CD4-positive, alpha-beta T cell treated with Interleukin-1 beta for 1 hour (primary cell): ENCODE data around the gene ANKRD24.
"Not testable (repeated sequence)": the region's sequence is repeated elsewhere in the genome, so short reads cannot be mapped to it uniquely, and the experiment has no call there.

Experiments
- DNase-seq, 2 donors: peaks; one replicate each; pipeline ENCODE4 v3.0.0-alpha.2; 2020 to 2022

Gene ANKRD24

GRCh38 chr19:4182084-4182810 lies at the start of gene ANKRD24, which contains the start of gene SIRT6:
TSS of gene ANKRD24 (plus strand) at chr19:4182689. CDS start at chr19:4186426, 3,737 bp downstream.
TSS of gene SIRT6 (minus strand) at chr19:4182563. CDS start at chr19:4182539, 24 bp downstream.
- DNase-seq: peak; percentile 97

DNA sequence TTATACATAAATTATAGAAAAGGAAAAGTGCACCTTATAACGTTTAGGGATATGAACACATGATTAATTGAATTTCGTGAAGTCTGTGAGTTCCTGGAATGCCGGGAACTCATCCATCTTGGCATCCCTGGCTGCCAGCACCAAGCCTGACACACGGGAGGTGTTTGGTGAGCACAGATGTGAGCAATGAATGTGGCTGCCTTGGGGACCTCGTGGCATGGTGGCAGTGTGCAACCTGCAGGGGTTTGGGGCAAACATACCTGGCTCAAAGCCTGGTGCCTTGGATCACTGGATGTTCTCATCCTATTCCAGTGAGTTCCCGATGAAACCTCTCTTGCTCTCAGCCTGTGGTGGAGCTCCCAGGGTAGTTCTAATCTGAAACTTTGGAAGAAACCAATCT lies 48.1 kb upstream of the ANKRD24 start:
- no peak for DNase-seq

- DNase-seq: not testable (repeated sequence)
Measured at GRCh38 chr19:4135386-4135785, 47.1 kb upstream of the ANKRD24 start.

DNA sequence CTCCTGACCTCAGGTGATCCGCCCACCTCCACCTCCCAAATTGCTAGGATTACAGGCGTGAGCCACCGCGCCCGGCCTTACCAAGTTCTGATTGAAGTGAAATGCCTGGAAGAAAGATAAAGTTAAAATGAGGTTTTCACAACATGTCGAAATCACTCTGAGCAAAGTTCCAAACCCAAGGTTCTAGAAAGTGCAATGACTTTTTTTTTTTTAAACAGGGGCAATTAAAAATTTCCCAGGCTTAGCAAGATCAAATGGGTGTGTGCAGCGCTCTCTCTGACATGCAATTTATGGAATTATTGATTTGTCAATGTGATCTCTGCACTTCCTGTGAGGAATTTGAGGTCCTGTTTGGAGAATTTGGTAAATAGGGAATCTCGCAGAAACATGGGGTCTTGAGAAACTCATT lies 45.8 kb upstream of the ANKRD24 start:
- no peak for DNase-seq

- no peak for DNase-seq
Measured at GRCh38 chr19:4138445-4138844, 44.0 kb upstream of the ANKRD24 start.

DNA sequence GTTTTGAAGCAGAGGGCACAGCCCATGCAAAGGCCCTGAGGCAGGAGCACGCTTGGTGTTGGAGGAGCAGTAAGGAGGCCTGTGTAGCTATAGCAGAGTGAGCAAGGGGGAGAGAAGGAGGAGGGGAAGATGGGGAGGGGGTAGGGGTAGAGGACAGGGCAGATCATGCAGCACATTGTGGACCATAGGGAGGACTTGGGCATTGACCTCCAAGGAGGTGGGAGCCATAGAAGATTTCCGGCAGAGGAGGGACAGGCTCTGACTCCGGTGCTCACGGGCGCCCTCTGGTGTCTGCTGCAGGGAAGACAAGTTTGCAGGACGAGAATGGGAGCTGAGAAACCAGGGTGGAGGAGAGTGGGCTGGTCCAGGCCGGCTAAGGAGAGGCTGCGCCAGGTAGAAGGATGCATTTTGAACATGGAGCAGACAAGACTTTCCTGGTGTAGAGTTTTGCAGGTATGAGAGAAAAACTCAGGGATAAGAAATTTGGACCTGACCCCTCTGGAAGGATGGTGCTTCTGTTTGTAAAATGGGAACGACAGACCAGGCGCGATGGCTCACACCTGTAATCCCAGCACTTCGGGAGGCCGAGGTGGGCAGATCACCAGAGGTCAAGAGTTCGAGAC lies 42.8 kb upstream of the ANKRD24 start:
- DNase-seq: peak; percentile 80 to 86

DNA sequence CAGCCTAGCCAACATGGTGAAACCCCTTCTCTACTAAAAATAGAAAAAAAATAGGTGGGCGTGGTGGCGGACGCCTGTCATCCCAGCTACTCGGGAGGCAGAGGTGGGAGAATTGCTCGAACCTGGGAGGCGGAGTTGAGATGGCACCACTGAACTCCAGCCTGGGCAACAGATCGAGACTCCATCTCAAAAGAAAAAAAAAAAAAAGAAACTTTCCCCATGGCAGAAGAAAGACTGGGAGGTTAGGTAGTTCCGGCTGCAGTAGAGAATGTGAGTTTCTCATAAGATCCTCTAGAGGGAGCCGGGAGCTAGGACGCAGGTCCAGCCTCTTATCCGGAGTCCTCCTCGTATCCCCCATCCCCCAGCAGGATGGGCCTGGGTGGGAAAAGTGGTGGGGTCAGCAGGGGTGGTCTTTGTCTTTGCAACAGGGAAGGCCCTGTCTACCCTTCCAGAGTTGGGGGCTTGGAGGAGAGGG lies 42.2 kb upstream of the ANKRD24 start:
- peak; percentile 27 to 47 for DNase-seq

GRCh38 chr19:4142916-4143315 lies 39.6 kb upstream of the ANKRD24 start:
- not testable (repeated sequence) for DNase-seq

- DNase-seq: no peak
Measured at GRCh38 chr19:4144666-4145249, 37.7 kb upstream of the ANKRD24 start.

- no peak for DNase-seq
Measured at GRCh38 chr19:4149518-4150288, 32.8 kb upstream of the ANKRD24 start.

GRCh38 chr19:4151623-4152022 lies 30.9 kb upstream of the ANKRD24 start:
- DNase-seq: no peak

DNA sequence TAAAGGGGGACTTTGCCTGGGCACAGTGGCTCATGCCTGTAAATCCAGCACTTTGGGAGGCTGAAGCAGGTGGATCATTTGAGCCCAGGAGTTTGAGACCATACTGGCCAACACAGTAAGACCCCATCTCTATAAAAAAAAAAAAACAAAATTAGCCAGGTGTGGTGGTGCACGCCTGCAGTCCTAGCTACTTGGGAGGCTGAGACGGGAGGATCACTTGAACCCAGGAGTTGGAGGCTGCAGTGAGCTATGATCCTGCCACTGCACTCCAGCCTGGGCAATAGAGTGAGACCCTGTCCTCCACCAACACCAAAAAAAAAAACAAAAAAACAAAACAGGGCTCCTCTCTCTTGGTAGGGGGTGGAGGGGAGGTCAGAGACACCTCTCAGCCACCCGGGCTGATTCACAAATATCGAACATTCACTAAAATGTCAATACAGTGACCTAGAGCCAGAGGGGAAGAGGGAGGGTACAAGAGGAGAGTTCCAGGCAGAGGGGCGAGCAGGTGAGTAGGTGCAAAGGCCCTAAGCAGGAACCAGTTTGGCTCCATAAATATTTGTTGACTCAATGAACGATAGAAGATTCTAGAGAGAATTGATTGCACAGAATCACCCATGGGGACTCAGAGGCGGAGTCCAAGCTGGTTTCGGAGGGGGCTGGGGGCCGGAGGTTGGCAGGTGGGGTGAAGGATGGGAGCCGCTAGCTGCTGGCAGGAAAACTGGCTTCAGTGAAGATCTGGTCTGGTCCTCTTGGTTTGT lies 30.1 kb upstream of the ANKRD24 start:
- DNase-seq: no peak

DNA sequence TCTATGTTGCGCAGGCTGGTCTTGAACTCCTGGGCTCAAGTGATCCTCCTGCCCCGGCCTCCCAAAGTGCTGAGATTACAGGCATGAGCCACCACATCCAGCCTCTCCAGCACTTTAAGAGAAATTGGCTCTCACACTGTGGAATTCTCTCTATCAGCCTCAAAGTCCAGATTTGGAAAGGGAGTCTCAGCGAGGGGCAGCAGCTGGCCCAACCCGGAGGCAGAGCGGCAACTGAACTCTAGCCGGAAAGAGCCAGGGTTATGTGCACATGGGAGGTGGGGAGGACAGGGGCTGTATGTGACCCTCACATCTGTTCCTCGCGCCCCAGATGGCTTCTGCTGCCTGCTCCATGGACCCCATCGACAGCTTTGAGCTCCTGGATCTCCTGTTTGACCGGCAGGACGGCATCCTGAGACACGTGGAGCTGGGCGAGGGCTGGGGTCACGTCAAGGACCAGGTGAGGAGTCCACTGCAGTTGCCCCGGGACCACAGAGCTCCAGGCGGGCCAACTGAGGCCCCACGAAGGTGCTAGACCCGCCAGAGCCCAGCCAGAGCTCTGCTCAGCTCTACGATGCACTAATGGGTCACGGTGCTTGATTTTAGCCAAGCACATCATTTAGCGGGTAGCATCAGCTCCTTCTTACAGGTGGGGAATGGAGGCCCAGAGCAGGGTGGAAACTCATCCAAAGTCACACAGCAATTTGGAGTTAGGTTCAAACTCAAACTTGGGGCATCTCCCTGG lies 27.7 kb upstream of the ANKRD24 start:
- DNase-seq: no peak

DNA sequence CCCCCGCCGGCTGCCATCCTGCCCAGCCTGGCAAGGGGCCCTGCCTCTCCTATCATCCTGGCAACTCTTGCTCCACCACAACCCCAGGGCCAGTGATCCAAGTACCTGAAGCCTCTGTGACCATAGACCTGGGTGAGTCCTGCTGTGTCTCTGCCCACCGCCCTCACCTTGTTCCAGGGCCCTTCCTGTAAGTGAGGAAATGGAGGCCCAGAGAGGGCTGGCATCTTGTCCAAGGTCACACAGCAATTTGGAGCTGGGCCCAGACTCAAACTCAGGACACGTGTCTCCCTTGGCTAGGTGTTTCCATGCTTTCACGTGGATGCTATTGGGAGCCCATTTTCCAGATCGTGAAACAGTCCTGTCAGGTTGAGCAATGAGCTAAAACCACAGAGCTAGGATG lies 25.3 kb upstream of the ANKRD24 start:
- DNase-seq: no peak

DNA sequence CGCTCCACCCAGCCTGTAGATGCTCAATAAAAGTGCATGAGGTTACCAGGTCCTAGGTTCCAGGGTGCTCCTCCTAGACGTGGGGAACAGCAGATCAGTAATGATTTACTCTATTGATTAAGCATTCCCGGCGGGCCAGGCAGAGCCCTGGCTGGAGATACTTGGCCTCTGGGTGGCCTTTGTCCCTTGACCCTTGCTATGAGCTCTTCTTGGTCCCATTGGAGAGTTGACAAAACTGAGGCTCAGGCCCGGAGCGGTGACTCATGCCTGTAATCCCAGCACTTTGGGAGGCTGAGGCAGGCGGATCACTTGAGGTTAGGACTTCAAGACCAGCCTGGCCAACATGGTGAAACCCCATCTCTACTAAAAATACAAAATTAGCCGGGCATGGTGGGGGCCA lies 24.5 kb upstream of the ANKRD24 start:
- not testable (repeated sequence) for DNase-seq

DNA sequence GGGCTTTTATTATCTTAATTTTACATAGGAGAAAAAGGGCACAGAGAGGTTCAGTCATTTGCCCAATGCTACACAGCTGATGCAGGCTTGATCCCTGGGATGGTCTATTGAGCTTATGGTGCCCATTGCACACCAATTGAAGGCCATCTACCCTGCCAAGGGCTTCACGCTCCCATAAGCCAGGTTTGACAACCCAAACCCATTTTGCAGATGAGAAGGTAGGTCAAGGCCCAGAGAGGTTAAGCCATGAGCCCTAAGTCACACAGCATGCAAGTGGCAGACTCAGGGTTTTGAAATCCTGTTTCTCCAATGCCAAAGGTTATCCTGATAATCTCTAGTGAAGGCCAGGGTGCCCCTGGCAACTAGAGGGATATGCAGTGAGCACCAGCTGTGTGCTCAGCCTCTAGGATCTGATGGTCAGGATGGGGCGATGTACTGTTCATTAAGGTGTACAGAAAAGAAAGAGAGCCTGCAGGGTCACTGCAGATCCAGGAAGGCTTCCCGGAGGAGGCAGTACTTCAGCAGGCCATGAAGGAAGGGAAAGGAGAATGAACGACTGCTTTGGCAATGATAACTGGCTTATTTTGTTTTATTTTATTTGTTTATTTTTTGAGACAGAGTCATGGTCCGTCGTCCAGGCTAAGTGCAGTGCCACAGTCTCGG lies 20.9 kb upstream of the ANKRD24 start:
- DNase-seq: no peak

GRCh38 chr19:4164262-4164661 lies 18.2 kb upstream of the ANKRD24 start:
- DNase-seq: no peak

GRCh38 chr19:4171676-4172075 lies 10.8 kb upstream of the ANKRD24 start:
- DNase-seq: no peak

- DNase-seq: peak; percentile 50 to 65
Measured at GRCh38 chr19:4172861-4173473, 9.5 kb upstream of the ANKRD24 start.

GRCh38 chr19:4173479-4174212 lies 8.8 kb upstream of the ANKRD24 start:
- no peak for DNase-seq
